SU-DHL-6 (cell line): ENCODE results near the gene TEC.

Experiments used
- H2AFZ ChIP-seq: fragments of 200-600 bp; sonication (generic); 2 replicates; pipeline ENCODE4 v1.6.1; 2014; ENCODE audit warnings: low read depth, mild to moderate bottlenecking, moderate library complexity, mixed read lengths, antibody characterized with exemption, low read length; ENCODE audit not compliant: severe bottlenecking
- H3F3A ChIP-seq: fragments of 200-600 bp; shearing (Covaris generic); 2 replicates; pipeline ENCODE4 v1.6.0; 2016; ENCODE audit warnings: antibody characterized with exemption, mild to moderate bottlenecking; ENCODE audit not compliant: insufficient read depth
- H3K27ac ChIP-seq: fragments of 200-600 bp; sonication (generic); 2 replicates; pipeline ENCODE4 v1.5.1; 2016; ENCODE audit warnings: low read depth, mild to moderate bottlenecking, low read length, moderate library complexity, mixed read lengths
- H3K27me3 ChIP-seq: fragments of 200-600 bp; sonication (generic), shearing (Covaris generic); 2 replicates; pipeline ENCODE4 v1.6.0; 2014; ENCODE audit warnings: mild to moderate bottlenecking, low read length
- H3K36me3 ChIP-seq: fragments of 200-600 bp; sonication (generic); 2 replicates; pipeline ENCODE4 v1.6.1; 2014; ENCODE audit warnings: mild to moderate bottlenecking, low read length, mixed read lengths
- H3K4me2 ChIP-seq: fragments of 300-600, 200-600 bp; shearing (Covaris generic), sonication (generic); 2 replicates; pipeline ENCODE4 v1.6.0; 2014; ENCODE audit warnings: low read length, low read depth, mild to moderate bottlenecking; ENCODE audit not compliant: poor library complexity, severe bottlenecking
- H3K4me3 ChIP-seq: fragments of 200-600 bp; sonication (generic); 2 replicates; pipeline ENCODE4 v1.5.1; 2014; ENCODE audit warnings: antibody characterized with exemption, low read length, mild to moderate bottlenecking, mixed read lengths; ENCODE audit not compliant: insufficient read depth, poor library complexity, severe bottlenecking
- H3K79me2 ChIP-seq: fragments of 200-600 bp; sonication (generic); 2 replicates; pipeline ENCODE4 v1.6.1; 2014; ENCODE audit warnings: mild to moderate bottlenecking, low read length, moderate library complexity; ENCODE audit not compliant: insufficient read depth
- H3K9ac ChIP-seq: fragments of 200-600 bp; sonication (generic); 2 replicates; pipeline ENCODE4 v1.7.0; 2014; ENCODE audit warnings: mild to moderate bottlenecking, low read length
- H3K9me2 ChIP-seq: fragments of 200-600 bp; sonication (generic); replicated peaks from 2 replicates; pipeline ENCODE4 v1.6.1; 2014; ENCODE audit warnings: low read length; ENCODE audit not compliant: insufficient read depth
- H3K9me3 ChIP-seq: fragments of 200-600 bp; sonication (generic); 2 replicates; pipeline ENCODE4 v1.6.1; 2014; ENCODE audit warnings: low read length, mixed read lengths; ENCODE audit not compliant: insufficient read depth
- H4K20me1 ChIP-seq: fragments of 200-600 bp; sonication (generic); 2 replicates; pipeline ENCODE4 v1.6.1; 2014; ENCODE audit warnings: low read depth, mild to moderate bottlenecking, antibody characterized with exemption, low read length, moderate library complexity, mixed read lengths
- CTCF ChIP-seq: fragments of 200-600 bp; sonication (generic); IDR thresholded peaks from one replicate; pipeline ENCODE4 v1.5.1; 2017; ENCODE audit warnings: antibody characterized with exemption, mild to moderate bottlenecking, low read length, moderate library complexity; ENCODE audit not compliant: insufficient read depth, poor library complexity, severe bottlenecking
- EZH2phosphoT487 ChIP-seq: fragments of 200-600 bp; sonication (generic), shearing (Covaris generic); conservative IDR thresholded peaks from 2 replicates; pipeline ENCODE4 v1.6.1; 2018; ENCODE audit warnings: mild to moderate bottlenecking, antibody characterized with exemption, low read length, moderate library complexity, mixed read lengths

Gene TEC

GRCh38 chr4:48266781-48267180 lies 2.9 kb downstream of the TEC start:
- no peak overlapping the region for H3K9ac ChIP-seq
- no peak overlapping the region for H3K4me3 ChIP-seq
- H3K9me2 ChIP-seq, result no peaks in the 10 kb centered on the region

GRCh38 chr4:48262926-48263325 lies 6.7 kb downstream of the TEC start:
- Histone ChIP-seq H3K79me2 (peaks cover 99% of the 10 kb centered on the region), H3K36me3 (no peaks in the 10 kb centered on the region), H3K27ac (no peak overlapping the region), H3K4me3 (no peak overlapping the region), H3K9ac (no peak overlapping the region), H3K4me2 (no peak overlapping the region), H3K9me3 (no peaks in the 10 kb centered on the region), H3K27me3 (no peaks in the 10 kb centered on the region), H2AFZ (no peak overlapping the region), H3F3A (peaks cover 11% of the 10 kb centered on the region; the same call in 1 of the 2 replicates), H3K9me2 (no peaks in the 10 kb centered on the region), H4K20me1 (peaks cover 8% of the 10 kb centered on the region; the same call in 1 of the 2 replicates)
- no peak for TF ChIP-seq EZH2phosphoT487
- no peak for TF ChIP-seq CTCF

More at GRCh38 chr4:48266781-48267180, 2.9 kb downstream of the TEC start:
- H2AFZ ChIP-seq, result no peak overlapping the region
- peaks cover 4% of the 10 kb centered on the region; the same call in 1 of the 2 replicates for H3K36me3 ChIP-seq
- H3K79me2 ChIP-seq, result peaks cover 77% of the 10 kb centered on the region
- peak overlapping the region; percentile 100 for H3K4me2 ChIP-seq
- no peaks in the 10 kb centered on the region for H3K9me3 ChIP-seq
- H3K27ac ChIP-seq, result no peak overlapping the region
- H3K27me3 ChIP-seq, result no peaks in the 10 kb centered on the region
- H3F3A ChIP-seq, result peaks cover 23% of the 10 kb centered on the region
- H4K20me1 ChIP-seq, result peaks cover 13% of the 10 kb centered on the region
- TF ChIP-seq CTCF (no peak), EZH2phosphoT487 (no peak)

GRCh38 chr4:48262484-48262883 lies 7.2 kb downstream of the TEC start:
- H2AFZ ChIP-seq, result no peak overlapping the region
- H3K9me2 ChIP-seq, result no peaks in the 10 kb centered on the region
- H3K27me3 ChIP-seq, result no peaks in the 10 kb centered on the region
- peak overlapping the region; percentile 56 for H3K4me2 ChIP-seq
- H3K9ac ChIP-seq, result no peak overlapping the region
- no peaks in the 10 kb centered on the region for H3K36me3 ChIP-seq
- peaks cover 11% of the 10 kb centered on the region; the same call in 1 of the 2 replicates for H4K20me1 ChIP-seq
- no peak overlapping the region for H3K4me3 ChIP-seq
- TF ChIP-seq CTCF, result no peak
- no peak for TF ChIP-seq EZH2phosphoT487
- H3F3A ChIP-seq, result peaks cover 16% of the 10 kb centered on the region; the same call in 1 of the 2 replicates
- H3K9me3 ChIP-seq, result no peaks in the 10 kb centered on the region
- H3K27ac ChIP-seq, result no peak overlapping the region
- H3K79me2 ChIP-seq, result peaks cover 99% of the 10 kb centered on the region

- peaks cover 99% of the 10 kb centered on the region for H3K79me2 ChIP-seq
- H3K4me2 ChIP-seq, result peak overlapping the region; percentile 56
Observed at GRCh38 chr4:48261281-48261680, 8.4 kb downstream of the TEC start.

More at GRCh38 chr4:48261281-48261680, 8.4 kb downstream of the TEC start:
- H3K9me3 ChIP-seq, result no peaks in the 10 kb centered on the region
- peaks cover 8% of the 10 kb centered on the region; the same call in 1 of the 2 replicates for H4K20me1 ChIP-seq
- H3F3A ChIP-seq, result peaks cover 19% of the 10 kb centered on the region; the same call in 1 of the 2 replicates
- no peak overlapping the region for H3K4me3 ChIP-seq
- peak overlapping the region; percentile 55 for H3K27ac ChIP-seq
- H3K9me2 ChIP-seq, result no peaks in the 10 kb centered on the region
- H3K27me3 ChIP-seq, result no peaks in the 10 kb centered on the region
- 0 out of 2 replicates have a peak overlapping the region, but pooled peaks have one; percentile 5 for H3K9ac ChIP-seq
- H2AFZ ChIP-seq, result no peak overlapping the region
- TF ChIP-seq CTCF, result no peak
- no peak for TF ChIP-seq EZH2phosphoT487
- no peaks in the 10 kb centered on the region for H3K36me3 ChIP-seq
